ENCODE results near the gene COX7A1. TPM values are rescaled to one million over a fixed set of nuclear protein-coding genes. Genes with fewer than 3 reads are reported as not detected.
A peak's percentile ranks its signal among the peaks of the same experiment; 100 is the strongest.

Gene COX7A1
- total RNA-seq, 1 donor from 2014 or later = 1.7 TPM

DNA sequence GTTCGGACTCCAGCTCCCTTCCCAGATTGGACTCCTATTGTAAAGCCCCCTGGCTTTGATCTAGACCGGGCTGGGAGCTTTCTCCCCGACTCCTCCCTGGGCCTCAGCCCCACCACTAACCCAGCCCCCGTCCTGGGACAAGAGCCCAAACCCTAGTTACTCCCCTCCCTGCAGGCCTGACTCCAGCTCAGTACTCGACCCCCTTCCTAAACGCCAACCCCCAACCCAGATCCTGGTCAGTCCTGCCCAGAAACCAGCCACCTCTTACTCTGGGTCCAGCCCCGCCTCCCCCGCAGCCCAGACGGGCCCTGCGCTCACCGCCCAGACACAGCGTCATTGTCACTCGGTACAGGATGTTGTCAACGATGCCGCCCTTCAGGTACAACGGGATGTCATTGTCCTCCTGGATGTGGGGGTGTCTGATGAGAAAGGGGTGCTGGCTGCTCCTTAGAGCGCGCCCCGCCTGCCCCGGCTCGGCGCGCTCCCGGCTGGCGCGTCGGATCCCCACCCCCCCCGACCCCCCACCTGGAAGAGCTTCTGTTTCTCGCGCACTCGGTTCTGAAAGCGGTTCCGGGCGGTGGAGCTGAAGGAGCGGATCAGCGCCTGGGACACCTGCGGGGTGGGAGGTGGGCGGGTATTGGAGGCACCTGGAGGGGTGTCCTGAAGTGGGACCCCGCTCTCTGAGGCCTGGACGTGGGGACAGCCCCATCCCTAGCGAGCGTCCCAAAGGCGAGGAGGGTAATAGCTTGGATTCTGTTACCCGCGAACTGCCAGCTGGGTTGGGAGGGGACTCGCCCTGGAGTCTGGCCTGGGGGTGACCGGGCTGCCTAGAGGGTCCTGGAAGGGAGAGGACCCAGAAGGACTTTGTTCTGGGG is 866 bp downstream of the COX7A1 start:
- DNase-seq (ENCODE audit: low read depth) = no peak
- TF ChIP-seq, protein P1, sequence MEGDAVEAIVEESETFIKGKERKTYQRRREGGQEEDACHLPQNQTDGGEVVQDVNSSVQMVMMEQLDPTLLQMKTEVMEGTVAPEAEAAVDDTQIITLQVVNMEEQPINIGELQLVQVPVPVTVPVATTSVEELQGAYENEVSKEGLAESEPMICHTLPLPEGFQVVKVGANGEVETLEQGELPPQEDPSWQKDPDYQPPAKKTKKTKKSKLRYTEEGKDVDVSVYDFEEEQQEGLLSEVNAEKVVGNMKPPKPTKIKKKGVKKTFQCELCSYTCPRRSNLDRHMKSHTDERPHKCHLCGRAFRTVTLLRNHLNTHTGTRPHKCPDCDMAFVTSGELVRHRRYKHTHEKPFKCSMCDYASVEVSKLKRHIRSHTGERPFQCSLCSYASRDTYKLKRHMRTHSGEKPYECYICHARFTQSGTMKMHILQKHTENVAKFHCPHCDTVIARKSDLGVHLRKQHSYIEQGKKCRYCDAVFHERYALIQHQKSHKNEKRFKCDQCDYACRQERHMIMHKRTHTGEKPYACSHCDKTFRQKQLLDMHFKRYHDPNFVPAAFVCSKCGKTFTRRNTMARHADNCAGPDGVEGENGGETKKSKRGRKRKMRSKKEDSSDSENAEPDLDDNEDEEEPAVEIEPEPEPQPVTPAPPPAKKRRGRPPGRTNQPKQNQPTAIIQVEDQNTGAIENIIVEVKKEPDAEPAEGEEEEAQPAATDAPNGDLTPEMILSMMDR (conservative IDR thresholded peaks at IDR 0.05; ENCODE audit: low read depth, low read length) = no peak
- peak overlapping the region; percentile 25 for H3K4me3 ChIP-seq (ENCODE audit: low read depth, low read length)

DNA sequence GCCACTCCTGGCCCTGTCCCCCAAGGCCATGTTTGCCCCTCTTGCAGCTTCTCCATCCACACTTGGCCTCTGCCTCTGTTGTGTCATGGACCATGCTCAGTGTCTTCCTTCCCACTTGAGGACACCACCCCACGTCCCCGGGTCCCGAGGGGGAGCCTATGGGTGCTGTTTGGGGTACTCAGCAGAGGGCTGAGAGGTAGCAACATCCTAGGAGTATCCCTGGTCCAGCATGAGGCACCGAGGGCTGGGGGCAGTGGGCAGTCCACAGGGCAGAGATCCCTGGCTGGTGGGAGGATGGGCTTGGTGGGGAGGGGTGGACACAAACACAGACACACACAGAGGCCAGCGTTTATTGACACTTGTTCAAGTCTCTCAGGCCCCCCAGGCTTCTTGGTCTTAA is 1.7 kb downstream of the COX7A1 start:
- H3K4me3 ChIP-seq (ENCODE audit: low read depth, low read length) = no peak overlapping the region
- TF ChIP-seq, protein P1 (conservative IDR thresholded peaks at IDR 0.05; ENCODE audit: low read depth, low read length) = no peak
- DNase-seq (ENCODE audit: low read depth) = no peak

DNA sequence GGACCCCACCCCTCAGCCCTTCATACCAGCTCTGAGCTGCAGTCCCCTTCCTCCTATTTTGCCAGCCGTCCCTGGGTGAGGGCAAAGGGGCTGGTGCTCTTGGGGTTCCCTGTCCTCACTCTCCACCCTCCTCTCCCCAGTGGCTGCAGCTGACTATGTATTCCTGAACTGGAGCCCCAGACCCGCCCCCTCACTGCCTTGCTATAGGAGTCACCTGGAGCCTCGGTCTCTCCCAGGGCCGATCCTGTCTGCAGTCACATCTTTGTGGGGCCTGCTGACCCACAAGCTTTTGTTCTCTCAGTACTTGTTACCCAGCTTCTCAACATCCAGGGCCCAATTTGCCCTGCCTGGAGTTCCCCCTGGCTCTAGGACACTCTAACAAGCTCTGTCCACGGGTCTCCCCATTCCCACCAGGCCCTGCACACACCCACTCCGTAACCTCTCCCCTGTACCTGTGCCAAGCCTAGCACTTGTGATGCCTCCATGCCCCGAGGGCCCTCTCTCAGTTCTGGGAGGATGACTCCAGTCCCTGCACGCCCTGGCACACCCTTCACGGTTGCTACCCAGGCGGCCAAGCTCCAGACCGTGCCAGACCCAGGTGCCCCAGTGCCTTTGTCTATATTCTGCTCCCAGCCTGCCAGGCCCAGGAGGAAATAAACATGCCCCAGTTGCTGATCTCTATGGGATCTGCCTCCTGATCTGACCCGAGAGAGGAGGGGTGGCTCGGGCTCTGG is 2.4 kb downstream of the COX7A1 start:
- no peak overlapping the region for H3K4me3 ChIP-seq (ENCODE audit: low read depth, low read length)
- TF ChIP-seq, protein P1 (conservative IDR thresholded peaks at IDR 0.05; ENCODE audit: low read depth, low read length) = no peak
- DNase-seq (ENCODE audit: low read depth) = no peak

DNA sequence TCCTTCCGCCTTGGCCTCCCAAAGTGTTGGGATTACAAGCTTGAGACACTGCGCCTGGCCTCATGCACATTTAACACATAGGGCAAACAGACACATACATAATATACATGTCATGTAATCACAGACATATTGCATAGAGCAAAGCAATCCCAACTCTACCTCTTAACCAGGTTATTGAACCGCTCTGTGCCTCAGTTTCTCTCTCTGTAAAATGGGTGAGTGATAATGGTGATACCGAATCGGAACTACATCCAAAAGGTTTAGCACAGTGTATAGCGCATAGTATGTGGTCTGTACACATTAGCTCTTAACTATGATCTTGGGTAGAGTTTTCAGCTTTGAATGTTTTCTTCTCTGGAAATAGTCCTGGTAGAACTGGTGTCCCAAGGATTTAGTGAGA is 7.6 kb downstream of the COX7A1 start:
- no peak for DNase-seq (ENCODE audit: low read depth)
- no peak overlapping the region for H3K4me3 ChIP-seq (ENCODE audit: low read depth, low read length)
- TF ChIP-seq, protein P1 (conservative IDR thresholded peaks at IDR 0.05; ENCODE audit: low read depth, low read length) = no peak

DNA sequence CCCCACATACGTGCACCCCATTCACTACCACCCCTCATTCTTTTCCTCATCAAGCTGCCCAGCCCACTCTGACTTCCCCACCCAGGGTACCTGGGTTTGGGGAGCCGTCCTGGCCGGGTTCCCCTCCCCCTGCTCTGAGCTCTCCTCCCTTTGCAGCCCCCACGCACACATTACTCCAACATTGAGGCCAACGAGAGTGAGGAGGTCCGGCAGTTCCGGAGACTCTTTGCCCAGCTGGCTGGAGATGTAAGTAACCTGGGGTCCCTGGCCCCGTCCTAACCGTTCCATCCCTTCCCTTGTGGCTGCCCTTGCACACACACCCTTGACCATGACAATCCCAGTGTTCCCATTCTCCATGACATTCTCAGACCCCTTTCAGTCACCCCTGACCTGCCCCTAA is 9.8 kb downstream of the COX7A1 start:
- H3K4me3 ChIP-seq (ENCODE audit: low read depth, low read length) = no peak overlapping the region
- TF ChIP-seq, protein P1 (conservative IDR thresholded peaks at IDR 0.05; ENCODE audit: low read depth, low read length) = no peak
- DNase-seq (ENCODE audit: low read depth) = no peak

DNA sequence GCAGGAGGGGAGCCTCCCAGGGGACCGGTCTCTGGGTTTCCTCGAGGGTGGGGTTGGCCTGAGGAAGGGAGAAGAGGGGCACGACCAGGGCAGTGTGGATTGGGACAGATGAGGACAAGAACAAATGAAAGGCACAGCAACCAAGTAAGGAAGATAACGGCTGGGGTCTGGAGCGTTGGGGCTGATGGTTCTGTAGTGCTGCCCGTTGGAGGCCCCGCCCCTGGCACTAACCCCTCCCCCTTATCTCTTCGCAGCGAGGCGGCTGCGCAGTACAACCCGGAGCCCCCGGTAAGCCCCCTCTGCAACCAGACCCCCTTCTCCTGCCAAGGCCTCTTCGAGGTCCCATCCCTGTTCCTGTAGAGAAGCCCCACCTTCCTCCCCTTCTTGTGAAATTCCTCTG is 10.2 kb downstream of the COX7A1 start:
- no peak overlapping the region for H3K4me3 ChIP-seq (ENCODE audit: low read depth, low read length)
- no peak for DNase-seq (ENCODE audit: low read depth)
- TF ChIP-seq, protein P1 (conservative IDR thresholded peaks at IDR 0.05; ENCODE audit: low read depth, low read length) = no peak

All from epithelial cell of proximal tubule (primary cell).